Esophagus muscularis mucosa (tissue), 3 donors: Measurements from ENCODE around the gene TSBP1.

Source experiments
- CTCF ChIP-seq, 3 experiments: fragments of 200-600 bp in 2 of 3; fragments of 450-650 bp in 1 of 3; sonication (generic) in 2 of 3; IDR thresholded peaks; one replicate each; pipeline ENCODE4 v1.5.1; 2017 to 2019; ENCODE audit warnings: antibody characterized with exemption in 3 of 3, mild to moderate bottlenecking in 2 of 3, moderate library complexity in 1 of 3
- POLR2A ChIP-seq: fragments of 450-650 bp; IDR thresholded peaks from one replicate; pipeline ENCODE4 v1.6.1; 2017; ENCODE audit warnings: antibody characterized with exemption, moderate library complexity, mild to moderate bottlenecking, low read depth

- TF ChIP-seq POLR2A (no peak), CTCF (IDR thresholded peaks at IDR 0.05) (no peak)
Measured at GRCh38 chr6:32369660-32370059, 2.0 kb downstream of the TSBP1 start.
